T-helper 2 cell (primary cell): ENCODE measurements around the gene POSTN.
A peak's percentile ranks its signal among the peaks of the same experiment; 100 is the strongest.

Experiments
- DNase-seq, 5 experiments: peaks; one replicate each; pipeline versions ENCODE4 v3.0.0 to v3.0.0-alpha.2; 2012 to 2022
- total RNA-seq, 2 donors: gene quantifications; one replicate each; lab custom pipeline; 2026; lab: John Stamatoyannopoulos, UW

POSTN gene, protein sequence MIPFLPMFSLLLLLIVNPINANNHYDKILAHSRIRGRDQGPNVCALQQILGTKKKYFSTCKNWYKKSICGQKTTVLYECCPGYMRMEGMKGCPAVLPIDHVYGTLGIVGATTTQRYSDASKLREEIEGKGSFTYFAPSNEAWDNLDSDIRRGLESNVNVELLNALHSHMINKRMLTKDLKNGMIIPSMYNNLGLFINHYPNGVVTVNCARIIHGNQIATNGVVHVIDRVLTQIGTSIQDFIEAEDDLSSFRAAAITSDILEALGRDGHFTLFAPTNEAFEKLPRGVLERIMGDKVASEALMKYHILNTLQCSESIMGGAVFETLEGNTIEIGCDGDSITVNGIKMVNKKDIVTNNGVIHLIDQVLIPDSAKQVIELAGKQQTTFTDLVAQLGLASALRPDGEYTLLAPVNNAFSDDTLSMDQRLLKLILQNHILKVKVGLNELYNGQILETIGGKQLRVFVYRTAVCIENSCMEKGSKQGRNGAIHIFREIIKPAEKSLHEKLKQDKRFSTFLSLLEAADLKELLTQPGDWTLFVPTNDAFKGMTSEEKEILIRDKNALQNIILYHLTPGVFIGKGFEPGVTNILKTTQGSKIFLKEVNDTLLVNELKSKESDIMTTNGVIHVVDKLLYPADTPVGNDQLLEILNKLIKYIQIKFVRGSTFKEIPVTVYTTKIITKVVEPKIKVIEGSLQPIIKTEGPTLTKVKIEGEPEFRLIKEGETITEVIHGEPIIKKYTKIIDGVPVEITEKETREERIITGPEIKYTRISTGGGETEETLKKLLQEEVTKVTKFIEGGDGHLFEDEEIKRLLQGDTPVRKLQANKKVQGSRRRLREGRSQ
- total RNA-seq, result 0 reads per million in 2 donors

DNA sequence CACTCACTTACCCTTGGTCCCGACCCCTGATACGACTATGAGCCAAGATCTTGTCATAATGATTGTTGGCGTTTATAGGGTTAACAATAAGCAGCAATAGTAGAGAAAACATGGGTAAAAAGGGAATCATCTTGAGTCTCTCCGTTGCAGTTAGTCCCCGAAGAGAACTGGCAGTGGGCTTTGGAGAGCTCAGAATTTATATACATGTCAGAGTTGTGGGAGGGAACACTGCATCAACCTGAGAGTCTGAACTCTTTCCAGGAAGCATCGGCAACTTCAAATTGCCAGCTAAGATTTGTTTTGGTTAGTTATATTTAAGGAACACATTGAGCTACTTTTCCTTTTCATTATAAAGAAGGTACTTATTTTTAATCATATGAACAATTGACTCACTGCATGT, at the start of gene POSTN:
POSTN (minus strand) TSS at position 172 of the 400 bp plus-strand sequence; CDS start at position 130, 42 bp downstream.
- DNase-seq, result no peak

DNA sequence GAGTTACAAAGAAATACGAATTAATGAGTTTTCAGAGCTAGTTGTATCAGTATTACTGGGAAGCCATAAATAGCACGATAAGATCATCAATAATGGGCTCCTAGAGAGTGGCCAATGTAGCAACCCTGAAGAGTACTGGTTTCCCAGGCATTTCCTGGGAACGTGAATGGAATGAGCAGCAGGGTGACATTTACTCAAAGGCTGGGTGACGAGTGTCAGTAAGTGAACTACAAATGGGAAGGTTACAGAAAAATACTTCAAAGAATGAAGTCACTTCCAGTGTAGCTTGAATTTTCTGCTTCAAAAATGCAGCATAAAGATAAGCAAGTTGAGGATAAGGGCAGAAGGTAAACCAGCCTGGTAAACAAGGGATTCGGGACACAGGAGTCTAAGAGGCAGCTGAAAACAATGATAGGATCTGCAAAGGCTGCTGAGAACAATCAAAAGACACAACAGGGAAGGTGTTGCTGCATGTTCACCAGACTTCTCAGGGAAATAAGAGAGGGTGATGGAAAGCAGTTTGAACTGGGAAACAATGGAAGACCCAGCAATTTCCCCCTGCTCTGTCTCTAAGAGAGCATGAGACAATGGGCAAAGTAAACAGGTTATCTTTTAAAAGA, 48.6 kb upstream of the POSTN start:
- DNase-seq, result no peak

DNA sequence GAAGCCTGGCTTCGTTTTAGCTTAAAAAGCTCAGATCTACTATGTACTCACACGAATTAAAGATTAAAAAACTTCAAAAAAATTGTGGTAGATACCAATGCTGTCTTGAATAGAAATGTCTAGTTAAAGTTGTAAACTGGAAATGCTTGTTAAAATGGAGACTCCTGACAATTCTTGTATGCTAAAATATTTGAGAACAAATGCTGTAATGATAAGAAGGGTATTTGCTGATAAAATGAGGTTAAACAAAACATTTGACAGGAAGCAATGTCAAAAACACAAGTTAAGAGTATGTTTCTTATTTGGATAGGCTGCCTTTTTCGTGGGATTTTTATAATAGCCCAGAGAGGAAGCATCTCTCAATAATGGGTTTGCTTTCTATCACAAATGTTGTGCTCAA, 48.0 kb upstream of the POSTN start:
- DNase-seq, result no peak

DNA sequence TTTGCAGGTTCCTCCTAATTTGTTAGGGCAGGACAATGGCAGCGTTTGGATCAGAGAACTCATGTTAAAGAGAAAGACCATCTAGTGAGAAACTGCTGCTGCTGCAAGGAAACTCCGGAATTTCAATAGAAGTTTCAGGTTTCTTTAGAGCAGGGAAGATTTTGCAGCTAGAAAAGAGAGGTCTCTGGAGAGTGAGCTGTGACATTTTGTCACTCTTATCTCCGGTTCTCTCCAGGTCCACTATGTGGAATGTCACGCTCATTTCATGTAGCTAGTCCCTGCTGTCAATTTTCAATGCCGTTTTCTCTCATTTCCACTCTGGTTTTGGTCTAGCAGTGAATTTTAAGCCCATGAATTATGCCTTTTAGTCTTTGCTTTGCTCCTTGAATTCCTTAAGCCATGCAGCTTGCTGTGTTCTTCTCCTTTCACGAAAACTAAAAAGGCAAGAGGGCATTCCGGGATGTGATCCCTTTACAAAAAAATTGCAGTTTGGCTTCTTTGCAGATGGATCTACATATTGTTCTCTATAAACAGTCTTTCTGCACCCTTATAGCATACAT, 46.7 kb upstream of the POSTN start:
- DNase-seq, result no peak

DNA sequence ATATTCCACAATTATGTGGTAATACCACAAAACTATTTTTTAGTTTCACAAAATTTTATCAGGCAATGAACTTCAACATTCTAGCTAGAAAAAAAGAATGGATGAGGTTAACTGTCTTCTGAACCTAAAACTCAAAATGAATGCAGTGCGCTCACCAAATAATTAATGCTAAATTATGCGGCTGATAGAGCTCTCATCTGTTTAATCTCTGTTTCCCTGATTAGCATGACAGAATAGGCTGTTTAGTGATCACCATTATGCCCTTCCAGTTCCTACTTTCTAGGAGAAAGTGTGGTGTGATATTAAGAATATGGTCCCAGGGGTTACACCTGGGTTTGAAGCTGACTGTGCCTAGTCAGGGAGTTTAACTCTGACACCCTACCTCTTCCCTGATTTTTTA, 42.8 kb upstream of the POSTN start:
- no peak for DNase-seq

DNA sequence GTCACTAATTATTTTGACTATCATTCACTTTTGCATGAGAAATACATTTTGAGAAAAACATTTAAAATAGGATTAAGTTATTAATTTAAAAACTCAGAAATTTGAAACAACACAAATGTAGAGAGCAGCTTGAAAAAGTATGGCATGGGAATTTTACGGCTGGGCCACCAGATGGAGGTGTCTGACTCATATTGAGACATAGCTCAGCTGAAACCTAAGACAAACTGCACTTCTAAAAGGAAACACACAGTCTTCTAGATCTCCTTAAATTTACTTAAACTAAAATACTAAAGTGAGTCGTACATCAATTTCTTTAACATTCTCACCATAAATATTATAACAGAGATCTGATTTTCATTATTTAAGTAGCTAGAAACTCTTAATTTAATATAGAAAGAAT, 41.9 kb upstream of the POSTN start:
- peak in 1 of 5 experiments; percentile 1 for DNase-seq

DNA sequence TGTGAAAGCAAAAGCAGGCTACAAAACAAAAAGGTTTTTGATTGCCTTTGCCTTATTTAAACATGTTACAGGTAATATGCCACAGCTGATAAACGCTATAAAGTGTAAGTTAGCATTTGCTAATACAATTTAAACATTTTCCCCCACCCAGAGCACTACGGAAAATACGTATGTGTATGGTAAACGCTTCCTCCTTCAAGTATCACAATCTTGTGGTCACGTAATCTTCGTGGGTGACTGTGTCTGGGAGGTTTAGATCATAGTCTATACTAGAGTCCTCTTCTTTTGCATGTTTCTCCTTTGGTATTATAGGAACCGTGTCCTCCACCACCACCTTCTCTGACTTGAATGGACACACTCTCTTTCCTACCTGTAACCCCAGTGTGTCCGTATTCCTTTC, 38.1 kb upstream of the POSTN start:
- DNase-seq, result no peak

DNA sequence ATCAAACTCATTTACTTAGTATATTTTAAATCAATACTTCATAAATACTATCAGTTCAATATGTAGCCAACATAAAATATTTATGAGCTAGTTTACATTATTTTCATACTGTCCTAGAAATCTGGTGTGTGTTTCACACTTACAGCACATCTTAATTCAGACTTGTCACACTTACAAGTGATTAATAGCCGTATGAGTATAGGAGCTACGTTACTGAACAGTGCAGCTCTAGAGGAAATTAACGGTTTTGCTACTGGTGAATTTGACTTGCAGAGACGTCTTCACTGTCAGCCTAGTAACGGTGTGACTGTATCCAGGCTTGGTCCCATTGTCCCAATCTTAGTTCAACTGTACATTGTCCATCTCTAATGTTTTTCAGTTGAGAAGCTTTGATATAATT, 33.7 kb upstream of the POSTN start:
- DNase-seq, result no peak

DNA sequence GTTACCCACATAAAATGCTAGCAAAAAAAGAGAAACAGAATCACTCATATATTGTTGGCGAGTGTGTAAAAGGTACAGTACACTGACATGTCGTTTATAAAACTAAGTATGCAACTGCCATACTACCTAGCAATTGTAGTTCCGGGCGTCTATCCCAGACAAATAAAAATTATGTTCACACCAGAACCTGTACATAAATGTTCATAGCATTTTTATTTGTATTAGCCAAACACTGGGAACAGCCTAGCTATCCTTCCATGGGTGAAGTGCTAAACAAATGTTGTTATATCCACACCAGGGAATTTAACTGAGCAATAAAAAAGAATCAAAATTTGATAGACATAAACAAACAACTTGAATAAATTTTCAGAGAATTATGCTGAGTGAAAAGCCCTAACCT, 28.9 kb upstream of the POSTN start:
- no peak for DNase-seq

DNA sequence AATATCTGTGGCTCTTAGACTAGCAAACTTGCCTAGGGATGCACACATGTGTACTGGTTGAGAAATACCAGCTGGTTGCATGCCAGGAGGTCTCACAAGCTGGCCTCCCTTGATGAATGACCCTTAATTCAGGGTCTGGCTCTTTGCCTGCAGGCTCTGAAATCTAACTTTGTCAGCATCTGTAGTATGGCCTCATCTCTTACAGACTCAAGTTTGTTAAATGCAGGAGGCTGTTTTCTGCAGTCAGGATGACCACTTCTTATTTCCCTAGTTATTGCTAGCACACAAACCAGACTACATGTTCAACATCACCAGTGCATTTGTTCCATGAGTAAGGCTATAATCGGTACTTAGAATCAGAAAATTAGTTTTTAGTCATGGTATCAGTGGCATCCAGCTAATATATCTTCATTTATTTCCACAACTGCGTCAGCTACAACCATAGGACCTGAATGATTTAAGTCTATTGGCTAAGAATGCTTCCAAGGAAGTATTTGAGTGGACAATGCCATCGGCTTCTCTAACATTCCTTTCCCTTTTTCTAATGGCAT, 23.3 kb upstream of the POSTN start:
- no peak for DNase-seq

DNA sequence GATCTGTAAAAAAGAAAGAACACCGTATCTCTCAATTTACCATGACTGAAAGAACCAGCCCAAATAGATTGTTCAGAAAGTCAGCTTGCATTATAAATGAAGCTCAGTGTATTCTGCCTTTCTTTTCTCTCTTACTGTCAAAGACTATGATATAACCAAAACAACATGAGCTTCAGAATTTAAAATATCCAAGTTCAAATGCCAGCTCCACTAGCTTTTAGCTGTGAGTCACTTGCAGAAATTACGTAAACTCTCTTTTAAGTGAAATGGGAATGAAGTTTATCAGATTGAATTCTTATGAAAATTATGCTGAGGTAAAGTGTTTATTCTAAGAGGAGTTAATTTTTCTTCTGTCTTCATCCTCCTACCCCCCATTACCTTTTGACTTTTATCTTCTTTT, 20.0 kb upstream of the POSTN start:
- DNase-seq, result no peak

GRCh38 chr13:37617173-37617572, 18.6 kb upstream of the POSTN start:
- DNase-seq, result no peak

- no peak for DNase-seq
Measured at GRCh38 chr13:37616131-37616530, 17.6 kb upstream of the POSTN start.

DNA sequence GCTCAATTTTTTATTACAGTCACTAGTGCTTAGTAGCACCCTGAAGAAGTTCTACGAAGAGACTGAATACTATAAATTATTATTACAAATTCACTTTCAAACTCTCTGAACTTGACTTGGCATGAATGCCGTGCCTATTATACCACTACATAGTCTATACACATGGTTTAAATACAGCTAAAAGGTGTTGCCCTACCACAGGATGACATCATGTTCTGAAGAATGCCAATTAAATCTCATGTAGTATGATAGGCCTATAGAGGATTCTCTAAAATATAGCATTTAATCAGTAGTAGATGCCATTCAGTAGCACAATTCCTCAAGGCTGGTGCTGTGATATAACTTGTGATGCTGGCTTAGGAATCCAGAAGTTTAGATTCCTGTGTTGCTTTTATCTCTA, 16.7 kb upstream of the POSTN start:
- no peak for DNase-seq

- no peak for DNase-seq
Measured at GRCh38 chr13:37613638-37614037, 15.1 kb upstream of the POSTN start.

DNA sequence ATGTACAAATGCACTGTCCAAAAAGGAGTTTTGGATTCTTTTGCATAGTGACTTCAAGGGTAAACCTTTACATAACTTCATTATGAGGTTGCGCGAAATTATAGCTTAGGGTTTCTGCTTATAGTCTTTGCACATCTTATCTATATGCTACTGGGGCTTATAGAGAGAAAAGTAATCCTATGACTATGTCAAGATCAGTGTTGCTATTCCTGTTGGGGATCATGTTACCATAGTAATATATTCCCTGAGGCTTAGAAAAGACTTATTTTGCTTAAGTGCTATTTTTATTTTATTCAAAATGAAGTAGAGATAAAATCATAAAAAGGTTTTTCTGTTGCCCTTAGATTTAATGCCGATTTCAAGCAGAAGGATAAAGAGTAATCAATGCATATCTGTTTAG, 14.7 kb upstream of the POSTN start:
- no peak for DNase-seq

- no peak for DNase-seq
Measured at GRCh38 chr13:37608750-37609339, 10.3 kb upstream of the POSTN start.

GRCh38 chr13:37602733-37603381, 4.3 kb upstream of the POSTN start:
- DNase-seq, result no peak

- no peak for DNase-seq
Measured at GRCh38 chr13:37601648-37602440, 3.3 kb upstream of the POSTN start.

GRCh38 chr13:37599519-37599918, 951 bp upstream of the POSTN start:
- DNase-seq, result no peak

DNA sequence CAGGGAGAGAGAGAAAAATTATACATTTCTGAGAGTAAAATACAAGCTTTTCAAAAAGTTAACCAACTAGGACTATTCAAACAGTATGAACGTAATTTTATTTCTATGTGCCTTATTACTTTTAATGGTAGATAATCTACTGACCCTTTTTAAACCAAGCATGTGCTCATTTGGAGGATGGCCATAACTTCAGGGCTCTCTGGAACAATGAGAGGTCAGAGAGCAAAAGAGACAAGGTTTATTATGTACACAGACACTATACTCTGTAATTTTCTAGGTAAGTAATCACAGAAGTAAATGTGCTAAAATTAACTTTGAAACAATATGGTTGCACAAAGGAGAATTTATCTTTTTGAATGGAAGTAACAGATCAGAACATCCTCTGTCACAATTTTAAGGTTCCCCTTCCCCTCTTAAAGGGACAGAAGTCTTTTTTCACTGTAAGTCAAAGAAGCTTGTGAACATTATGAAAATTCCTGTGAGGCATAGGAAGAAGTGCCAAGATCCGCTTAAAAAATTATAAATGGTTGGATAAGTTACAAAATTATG, 1.0 kb downstream of the POSTN start:
- DNase-seq, result no peak
